KMS-11 (cell line): ENCODE results near the gene SRGAP1.

Source experiments
- H2AFZ ChIP-seq: fragments of 200-600 bp; sonication (generic); 2 replicates; pipeline ENCODE4 v1.6.1; 2016; ENCODE audit warnings: antibody characterized with exemption, mixed run types, low read depth
- H3K27ac ChIP-seq: fragments of 200-600 bp; sonication (generic); 2 replicates; pipeline ENCODE4 v1.6.1; 2016; ENCODE audit warnings: mild to moderate bottlenecking, mixed run types
- H3K27me3 ChIP-seq: fragments of 200-600 bp; sonication (generic); 2 replicates; pipeline ENCODE4 v1.6.1; 2017; ENCODE audit warnings: mild to moderate bottlenecking, low read depth, mixed run types, moderate library complexity; ENCODE audit not compliant: insufficient read depth
- H3K36me3 ChIP-seq: fragments of 200-600 bp; sonication (generic); 2 replicates; pipeline ENCODE4 v1.6.1; 2017; ENCODE audit warnings: mild to moderate bottlenecking, mixed run types; ENCODE audit not compliant: insufficient read depth
- H3K4me1 ChIP-seq: fragments of 200-600 bp; sonication (generic); 2 replicates; pipeline ENCODE4 v1.6.1; 2016; ENCODE audit warnings: mild to moderate bottlenecking, low read depth, mixed run types; ENCODE audit not compliant: poor library complexity, severe bottlenecking
- H3K4me2 ChIP-seq: fragments of 200-600 bp; sonication (generic); 2 replicates; pipeline ENCODE4 v1.7.0; 2016; ENCODE audit warnings: mild to moderate bottlenecking, mixed run types
- H3K4me3 ChIP-seq: fragments of 200-600 bp; sonication (generic); IDR thresholded peaks from 2 replicates; pipeline ENCODE4 v1.6.1; 2017; ENCODE audit warnings: low read depth, low read length, mixed read lengths; ENCODE audit not compliant: insufficient read depth
- H3K79me2 ChIP-seq: fragments of 200-600 bp; sonication (generic); 2 replicates; pipeline ENCODE4 v1.6.1; 2016; ENCODE audit warnings: low read depth, mixed run types; ENCODE audit not compliant: insufficient read depth
- H3K9ac ChIP-seq: fragments of 200-600 bp; sonication (generic); 2 replicates; pipeline ENCODE4 v1.6.1; 2016; ENCODE audit warnings: mild to moderate bottlenecking, mixed run types
- H4K20me1 ChIP-seq: fragments of 200-600 bp; sonication (generic); 2 replicates; pipeline ENCODE4 v1.6.1; 2016; ENCODE audit warnings: mild to moderate bottlenecking, mixed run types; ENCODE audit not compliant: insufficient read depth
- TF ChIP-seq, protein P1 (sequence below): fragments of 200-600 bp; sonication (generic); conservative IDR thresholded peaks from 2 replicates; pipeline ENCODE4 v1.6.1; 2017; ENCODE audit warnings: low read depth, mild to moderate bottlenecking, antibody characterized with exemption, low read length, moderate library complexity, mixed read lengths

The SRGAP1 gene

DNA sequence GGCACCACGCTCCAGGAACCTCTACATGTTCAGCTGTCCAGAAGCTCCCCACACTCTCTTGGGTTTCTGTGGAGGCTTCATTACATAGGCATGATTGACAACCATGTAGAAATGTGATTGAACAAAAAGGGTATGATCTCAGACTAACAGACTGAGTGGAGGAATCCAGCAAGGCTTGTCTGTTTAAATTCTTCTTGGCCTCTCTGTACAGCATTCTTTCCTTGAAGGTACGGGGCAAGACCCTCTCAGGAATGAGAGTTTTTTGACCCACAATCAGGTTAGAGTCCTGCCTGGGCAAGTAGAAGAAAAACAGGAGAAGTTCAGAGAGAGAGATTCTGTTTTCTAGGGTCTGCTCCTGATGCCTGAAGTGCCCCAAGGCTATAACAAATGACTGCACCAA is 40.9 kb downstream of the SRGAP1 start:
- H2AFZ ChIP-seq: no peak overlapping the region
- no peak overlapping the region for H3K4me3 ChIP-seq
- H3K4me2 ChIP-seq: no peak overlapping the region
- H3K27me3 ChIP-seq: no peaks in the 10 kb centered on the region
- no peaks in the 10 kb centered on the region for H4K20me1 ChIP-seq
- H3K9ac ChIP-seq: no peak overlapping the region
- no peaks in the 10 kb centered on the region for H3K4me1 ChIP-seq
- H3K79me2 ChIP-seq: no peaks in the 10 kb centered on the region
- no peaks in the 10 kb centered on the region for H3K36me3 ChIP-seq
- TF ChIP-seq, protein P1, sequence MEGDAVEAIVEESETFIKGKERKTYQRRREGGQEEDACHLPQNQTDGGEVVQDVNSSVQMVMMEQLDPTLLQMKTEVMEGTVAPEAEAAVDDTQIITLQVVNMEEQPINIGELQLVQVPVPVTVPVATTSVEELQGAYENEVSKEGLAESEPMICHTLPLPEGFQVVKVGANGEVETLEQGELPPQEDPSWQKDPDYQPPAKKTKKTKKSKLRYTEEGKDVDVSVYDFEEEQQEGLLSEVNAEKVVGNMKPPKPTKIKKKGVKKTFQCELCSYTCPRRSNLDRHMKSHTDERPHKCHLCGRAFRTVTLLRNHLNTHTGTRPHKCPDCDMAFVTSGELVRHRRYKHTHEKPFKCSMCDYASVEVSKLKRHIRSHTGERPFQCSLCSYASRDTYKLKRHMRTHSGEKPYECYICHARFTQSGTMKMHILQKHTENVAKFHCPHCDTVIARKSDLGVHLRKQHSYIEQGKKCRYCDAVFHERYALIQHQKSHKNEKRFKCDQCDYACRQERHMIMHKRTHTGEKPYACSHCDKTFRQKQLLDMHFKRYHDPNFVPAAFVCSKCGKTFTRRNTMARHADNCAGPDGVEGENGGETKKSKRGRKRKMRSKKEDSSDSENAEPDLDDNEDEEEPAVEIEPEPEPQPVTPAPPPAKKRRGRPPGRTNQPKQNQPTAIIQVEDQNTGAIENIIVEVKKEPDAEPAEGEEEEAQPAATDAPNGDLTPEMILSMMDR: no peak
- no peak overlapping the region for H3K27ac ChIP-seq

DNA sequence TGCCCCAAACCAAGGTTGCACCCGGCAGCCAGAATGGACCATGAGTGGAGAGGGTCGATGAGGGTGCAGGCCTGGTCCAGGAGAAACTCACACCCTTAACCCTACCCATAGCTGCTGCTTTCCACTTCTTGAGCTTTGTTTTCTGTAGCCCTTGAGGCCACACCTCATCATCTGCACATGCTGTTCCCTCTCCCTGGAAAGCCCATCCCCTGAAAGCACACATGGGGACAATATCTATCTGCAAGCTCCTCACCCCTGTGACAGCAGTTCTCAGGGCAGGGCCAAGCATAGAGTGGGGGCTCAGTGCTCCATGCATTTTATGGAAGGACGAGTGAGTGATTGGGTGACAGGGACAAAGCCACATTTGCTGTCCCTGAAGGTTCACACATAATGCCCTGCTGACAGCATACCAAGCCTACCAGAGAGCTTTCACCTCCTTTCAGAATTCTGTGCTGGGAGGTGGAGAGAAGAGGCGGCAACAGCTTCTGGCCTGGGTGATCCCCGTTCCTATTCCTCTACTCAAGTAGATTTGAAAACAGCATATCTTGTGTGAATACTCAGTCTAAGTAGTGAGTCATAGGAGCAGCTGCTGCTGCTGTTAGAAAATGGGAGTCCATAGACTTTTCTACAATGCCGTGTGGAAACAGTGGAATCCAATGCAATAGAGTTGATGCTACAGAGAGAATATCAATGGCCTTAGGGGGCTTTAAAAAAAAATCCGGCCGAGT is 44.6 kb downstream of the SRGAP1 start:
- Histone ChIP-seq H2AFZ (no peak overlapping the region), H3K36me3 (no peaks in the 10 kb centered on the region), H3K4me1 (no peaks in the 10 kb centered on the region), H3K79me2 (no peaks in the 10 kb centered on the region), H3K27ac (no peak overlapping the region), H3K27me3 (no peaks in the 10 kb centered on the region), H3K4me2 (no peak overlapping the region), H3K4me3 (no peak overlapping the region), H4K20me1 (no peaks in the 10 kb centered on the region), H3K9ac (no peak overlapping the region)
- TF ChIP-seq, protein P1: no peak

DNA sequence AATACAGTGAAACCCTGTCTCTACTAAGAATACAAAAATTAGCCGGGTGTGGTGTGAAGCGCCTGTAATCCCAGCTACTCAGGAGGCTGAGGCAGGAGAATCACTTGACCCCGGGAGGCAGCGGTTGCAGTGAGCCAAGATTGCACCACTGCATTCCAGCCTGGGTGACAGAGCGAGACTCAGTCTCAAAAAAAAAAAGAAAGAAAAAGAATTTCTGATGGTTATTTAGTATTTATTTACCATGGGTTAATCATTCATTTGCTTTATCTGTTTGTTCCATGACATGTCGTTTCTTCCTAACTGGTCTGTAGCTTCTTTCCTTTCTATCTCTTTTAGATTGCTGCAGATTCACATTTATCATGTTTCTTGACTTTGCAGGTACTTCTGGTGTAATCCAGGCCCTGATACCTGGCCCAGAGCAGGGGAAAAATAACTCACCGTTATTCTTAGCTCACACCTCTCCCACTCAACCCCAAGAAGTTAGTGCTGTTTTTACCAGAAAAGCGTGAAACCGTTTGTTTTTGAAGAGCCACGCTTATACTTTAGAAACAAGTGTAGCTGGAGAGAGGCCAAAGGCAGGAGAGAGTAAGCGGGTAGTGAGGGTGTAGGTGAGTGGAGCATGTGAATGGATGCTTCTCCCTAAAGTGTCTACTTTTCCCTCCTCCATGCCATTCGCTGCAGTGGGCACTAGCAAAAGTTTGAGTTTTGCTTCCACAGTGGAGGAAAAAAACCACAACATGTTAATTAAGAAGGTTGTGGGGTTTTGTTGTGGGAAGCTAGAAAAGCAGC is 45.4 kb downstream of the SRGAP1 start:
- H2AFZ ChIP-seq: no peak overlapping the region
- TF ChIP-seq, protein P1: no peak
- H3K4me3 ChIP-seq: no peak overlapping the region
- no peak overlapping the region for H3K27ac ChIP-seq
- no peaks in the 10 kb centered on the region for H3K27me3 ChIP-seq
- no peaks in the 10 kb centered on the region for H3K36me3 ChIP-seq
- no peaks in the 10 kb centered on the region for H3K79me2 ChIP-seq
- no peak overlapping the region for H3K9ac ChIP-seq
- no peak overlapping the region for H3K4me2 ChIP-seq
- H4K20me1 ChIP-seq: no peaks in the 10 kb centered on the region
- no peaks in the 10 kb centered on the region for H3K4me1 ChIP-seq

DNA sequence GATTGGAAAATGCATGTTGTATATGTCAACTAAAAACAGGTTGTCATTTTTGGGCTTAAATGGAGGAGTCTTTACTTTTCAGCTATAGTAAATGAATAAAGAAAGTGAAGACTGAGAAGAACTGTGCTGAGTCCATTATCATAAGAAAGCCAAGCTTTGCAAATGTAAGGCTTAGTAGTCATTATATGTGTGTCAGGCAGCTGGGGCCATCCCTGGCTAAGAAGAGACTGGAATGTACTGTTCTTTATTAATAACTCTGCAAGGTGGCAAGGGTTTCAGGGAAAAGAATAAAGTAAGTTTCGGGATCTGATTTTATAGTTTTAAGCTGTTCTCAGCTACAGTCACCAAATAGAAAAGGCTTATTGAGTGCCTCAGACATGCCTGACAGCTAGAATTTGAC is 48.7 kb downstream of the SRGAP1 start:
- H3K4me3 ChIP-seq: no peak overlapping the region
- H2AFZ ChIP-seq: no peak overlapping the region
- H3K27ac ChIP-seq: no peak overlapping the region
- no peaks in the 10 kb centered on the region for H3K36me3 ChIP-seq
- H3K79me2 ChIP-seq: no peaks in the 10 kb centered on the region
- H3K4me1 ChIP-seq: no peaks in the 10 kb centered on the region
- no peaks in the 10 kb centered on the region for H3K27me3 ChIP-seq
- no peak overlapping the region for H3K9ac ChIP-seq
- TF ChIP-seq, protein P1: no peak
- H3K4me2 ChIP-seq: no peak overlapping the region
- H4K20me1 ChIP-seq: no peaks in the 10 kb centered on the region
